ENCODE data around the gene SFT2D3.

DNA sequence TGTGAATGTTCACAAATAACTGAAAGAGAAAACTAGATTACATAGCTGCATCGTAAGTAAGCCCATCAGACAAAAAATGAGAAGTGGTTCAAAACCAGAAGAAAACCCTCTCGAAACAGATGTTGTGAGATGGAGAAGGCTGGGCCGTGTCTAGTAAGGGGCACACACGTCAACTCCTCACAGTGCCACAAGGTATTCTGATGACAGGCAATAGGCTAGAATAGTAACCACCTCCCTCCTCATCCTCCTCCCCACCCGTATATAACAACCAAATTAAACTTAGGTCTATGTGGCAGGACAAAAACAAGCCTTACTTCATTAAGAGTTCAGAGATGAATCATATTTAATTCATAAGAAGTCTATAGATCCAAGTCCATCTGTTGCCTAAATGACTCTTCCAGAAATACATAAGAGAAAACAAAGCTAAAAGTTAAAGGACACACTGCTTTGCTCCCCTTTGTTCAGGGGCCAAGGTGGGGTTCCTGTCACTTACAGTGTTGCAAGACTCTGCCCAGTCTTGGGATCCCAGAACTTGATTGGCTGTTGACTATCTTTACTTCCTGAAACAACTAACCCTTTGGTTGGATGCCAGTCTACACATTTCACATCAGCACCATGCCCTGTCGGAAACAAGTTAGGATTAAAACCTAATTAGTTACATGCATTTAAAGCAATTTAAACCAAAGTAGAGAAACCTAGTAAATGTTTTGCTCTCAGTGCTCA lies 25.0 kb downstream of the SFT2D3 start:
- TF ChIP-seq POLR2AphosphoS5 (IDR thresholded peaks at IDR 0.05; ENCODE audit: low read depth, low read length) (no peak), POLR2A (IDR thresholded peaks at IDR 0.05; ENCODE audit: low read depth, low read length) (no peak), SPI1 (IDR thresholded peaks at IDR 0.05; ENCODE audit: low read depth, low read length) (no peak), POU2F2 (IDR thresholded peaks at IDR 0.05; ENCODE audit: low read depth, low read length) (no peak)
